SK-N-SH (cell line): Measurements from ENCODE around the gene R3HDM4. TPM values are rescaled to one million over a fixed set of nuclear protein-coding genes. Genes with fewer than 3 reads are reported as not detected.
"Not testable (repeated sequence)": the region's sequence is repeated elsewhere in the genome, so short reads cannot be mapped to it uniquely, and the experiment has no call there.

ENCODE experiments used
- CTCF ChIA-PET: fragments of 300-600, 350-600 bp; formaldehyde crosslinking; extraction: SDS; loops from one replicate; lab custom pipeline; 2021; lab: Yijun Ruan, JAX
- POLR2A ChIA-PET: fragments of 350-600 bp; sonication (Branson Sonifier 250); formaldehyde crosslinking; extraction: SDS; loops from one replicate; lab custom pipeline; 2020; ENCODE audit warnings: antibody characterized with exemption, inconsistent platforms; lab: Yijun Ruan, JAX
- DNase-seq: peaks from one replicate; pipeline ENCODE4 v3.0.0; 2012
- H2AFZ ChIP-seq: fragments of 200-600 bp; sonication (generic); 2 replicates; pipeline ENCODE4 v1.8.1; 2016; ENCODE audit warnings: antibody characterized with exemption, mild to moderate bottlenecking, low read depth
- H3F3A ChIP-seq: fragments of 200-600 bp; sonication (generic); replicated peaks from 2 replicates; pipeline ENCODE3; 2016; ENCODE audit warnings: antibody characterized with exemption, mild to moderate bottlenecking; ENCODE audit not compliant: insufficient read depth
- H3K27ac ChIP-seq, 2 experiments: fragments of 200-500 bp in 1 of 2; fragments of 200-600 bp in 1 of 2; sonication (Bioruptor generic) in 1 of 2; sonication (generic), shearing (Covaris generic) in 1 of 2; 2 replicates each; pipeline versions ENCODE4 v1.5.1 to v1.6.1; 2014 to 2016; ENCODE audit warnings: low read depth in 2 of 2, inconsistent platforms in 1 of 2, low read length in 1 of 2, mild to moderate bottlenecking in 1 of 2, mixed read lengths in 1 of 2
- H3K27me3 ChIP-seq: fragments of 200-600 bp; sonication (generic), shearing (Covaris generic); 2 replicates; pipeline ENCODE4 v1.6.1; 2016; ENCODE audit warnings: mixed run types; ENCODE audit not compliant: insufficient read depth
- H3K36me3 ChIP-seq, 2 experiments: fragments of 200-500 bp in 1 of 2; fragments of 200-600 bp in 1 of 2; sonication (Bioruptor generic) in 1 of 2; sonication (generic) in 1 of 2; replicated peaks in 1 of 2; 2 replicates each; pipeline versions ENCODE3 to v1.5.1; 2014 to 2016; ENCODE audit warnings: low read length in 1 of 2, mild to moderate bottlenecking in 1 of 2; ENCODE audit not compliant: insufficient read depth in 2 of 2, control insufficient read depth in 1 of 2
- H3K4me1 ChIP-seq, 2 experiments: fragments of 200-500 bp in 1 of 2; fragments of 200-600 bp in 1 of 2; sonication (Bioruptor generic) in 1 of 2; sonication (generic), shearing (Covaris generic) in 1 of 2; 2 replicates each; pipeline versions ENCODE4 v1.5.1 to v1.6.1; 2014 to 2016; ENCODE audit warnings: low read depth in 1 of 2, low read length in 1 of 2, mixed run types in 1 of 2; ENCODE audit not compliant: insufficient read depth in 2 of 2, control insufficient read depth in 1 of 2
- H3K4me2 ChIP-seq: fragments of 200-600 bp; sonication (generic), shearing (Covaris generic); 2 replicates; pipeline ENCODE4 v1.6.1; 2017; ENCODE audit warnings: mixed run types
- H3K4me3 ChIP-seq, 2 experiments: fragments of 200-500 bp in 1 of 2; fragments of 200-600 bp in 1 of 2; sonication (Bioruptor generic) in 1 of 2; sonication (generic), shearing (Covaris generic) in 1 of 2; 2 replicates each; pipeline versions ENCODE4 v1.5.1 to v1.8.1; 2014 to 2016; ENCODE audit warnings: low read depth in 2 of 2, inconsistent platforms in 1 of 2, low read length in 1 of 2, mild to moderate bottlenecking in 1 of 2, mixed read lengths in 1 of 2, moderate library complexity in 1 of 2
- H3K79me2 ChIP-seq: fragments of 200-600 bp; sonication (generic); 2 replicates; pipeline ENCODE4 v1.8.1; 2017; ENCODE audit warnings: mild to moderate bottlenecking; ENCODE audit not compliant: insufficient read depth
- H3K9ac ChIP-seq: fragments of 200-600 bp; sonication (generic); 2 replicates; pipeline ENCODE4 v1.6.1; 2017; ENCODE audit warnings: mixed run types
- H3K9me2 ChIP-seq: fragments of 200-600 bp; sonication (generic); 2 replicates; pipeline ENCODE4 v1.6.1; 2017; ENCODE audit warnings: mixed run types
- H3K9me3 ChIP-seq: fragments of 200-600 bp; sonication (generic); 2 replicates; pipeline ENCODE4 v1.6.1; 2017; ENCODE audit warnings: mixed run types, mild to moderate bottlenecking, moderate library complexity
- H4K20me1 ChIP-seq: fragments of 200-600 bp; sonication (generic); 2 replicates; pipeline ENCODE4 v1.6.1; 2017; ENCODE audit warnings: mild to moderate bottlenecking, mixed run types; ENCODE audit not compliant: insufficient read depth
- EP300 ChIP-seq, 2 experiments: IDR thresholded peaks; 2 replicates each; pipeline versions ENCODE4 v1.4.0 to v1.6.1; 2012; ENCODE audit warnings: borderline replicate concordance in 1 of 2, low read depth in 1 of 2, low read length in 1 of 2
- FOXM1 ChIP-seq: IDR thresholded peaks from 2 replicates; pipeline ENCODE4 v1.4.0; 2012; ENCODE audit warnings: low read depth, mild to moderate bottlenecking
- POLR2AphosphoS5 ChIP-seq: IDR thresholded peaks from 2 replicates; pipeline ENCODE4 v1.6.1; 2012; ENCODE audit warnings: low read depth, low read length
- TCF12 ChIP-seq: IDR thresholded peaks from 2 replicates; pipeline ENCODE4 v1.4.0; 2012
- YY1 ChIP-seq: IDR thresholded peaks from 2 replicates; pipeline ENCODE4 v1.4.0; 2012; ENCODE audit warnings: low read depth, mild to moderate bottlenecking
- WGBS: methylation state at CpG from one replicate; pipeline ENCODE4 v1.1.6; 2017; ENCODE audit warnings: low lambda C conversion rate; 5-methylcytosine and 5-hydroxymethylcytosine counted together
- polyA plus RNA-seq, 3 experiments: library from polyadenylated mRNA; depleted of rRNA; stranded (reverse); fragments of >200 nt; gene quantifications; 2 replicates each; pipeline ENCODE4 v1.2.3, GENCODE V29; 2012
- TF ChIP-seq, protein P1 (sequence below): IDR thresholded peaks from 2 replicates; pipeline ENCODE4 v1.4.0; 2012; ENCODE audit warnings: low read depth, borderline replicate concordance
- TF ChIP-seq, protein P2 (sequence below): IDR thresholded peaks from 2 replicates; pipeline ENCODE4; 2012
- TF ChIP-seq, protein P3 (sequence below): fragments of 150-350 bp; IDR thresholded peaks from 2 replicates; pipeline ENCODE4 v1.6.1; 2017; ENCODE audit warnings: antibody characterized with exemption, low read length, low read depth, borderline replicate concordance

R3HDM4 gene
- polyA plus RNA-seq, 1 of the 3 experiments (the other 2 are of a cell fraction) = 39.2 TPM

GRCh38 chr19:850221-850978 lies 62.6 kb downstream of the R3HDM4 start:
- Histone ChIP-seq H3K9me2 (no peaks in the 10 kb centered on the region), H3K4me2 (peak overlapping the region; percentile 44; the same call in 1 of the 2 replicates), H3K27ac (no peak overlapping the region), H3K79me2 (no peaks in the 10 kb centered on the region), H2AFZ (no peak overlapping the region), H3K9me3 (no peaks in the 10 kb centered on the region), H3K36me3 (no peaks in the 10 kb centered on the region), H3K4me3 (no peak overlapping the region)
- ChIA-PET POLR2A (interaction anchor here (0.9 kb wide), 1 partner anchor 54 kb away, joined by 3 read pairs; no protein-coding TSS in a partner anchor), CTCF (interaction anchor here (0.9 to 1.9 kb wide), 8 partner anchors 10 to 71 kb away, joined by 3 to 8 read pairs (median 4); partner anchors contain the start of gene CFD)
- TF ChIP-seq POLR2AphosphoS5 (no peak), FOXM1 (no peak), EP300 (IDR thresholded peaks at IDR 0.05; ENCODE audit: borderline replicate concordance in 1 of 2, low read depth in 1 of 2, low read length in 1 of 2) (0 out of 4 replicates have a peak, but pooled peaks of 1 of the 2 experiments have one; percentile 14), YY1 (no peak), TCF12 (peak; percentile 19; the same call in 1 of the 2 replicates)
- TF ChIP-seq, protein P1, sequence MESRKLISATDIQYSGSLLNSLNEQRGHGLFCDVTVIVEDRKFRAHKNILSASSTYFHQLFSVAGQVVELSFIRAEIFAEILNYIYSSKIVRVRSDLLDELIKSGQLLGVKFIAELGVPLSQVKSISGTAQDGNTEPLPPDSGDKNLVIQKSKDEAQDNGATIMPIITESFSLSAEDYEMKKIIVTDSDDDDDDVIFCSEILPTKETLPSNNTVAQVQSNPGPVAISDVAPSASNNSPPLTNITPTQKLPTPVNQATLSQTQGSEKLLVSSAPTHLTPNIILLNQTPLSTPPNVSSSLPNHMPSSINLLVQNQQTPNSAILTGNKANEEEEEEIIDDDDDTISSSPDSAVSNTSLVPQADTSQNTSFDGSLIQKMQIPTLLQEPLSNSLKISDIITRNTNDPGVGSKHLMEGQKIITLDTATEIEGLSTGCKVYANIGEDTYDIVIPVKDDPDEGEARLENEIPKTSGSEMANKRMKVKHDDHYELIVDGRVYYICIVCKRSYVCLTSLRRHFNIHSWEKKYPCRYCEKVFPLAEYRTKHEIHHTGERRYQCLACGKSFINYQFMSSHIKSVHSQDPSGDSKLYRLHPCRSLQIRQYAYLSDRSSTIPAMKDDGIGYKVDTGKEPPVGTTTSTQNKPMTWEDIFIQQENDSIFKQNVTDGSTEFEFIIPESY = no peak
- TF ChIP-seq, protein P2, sequence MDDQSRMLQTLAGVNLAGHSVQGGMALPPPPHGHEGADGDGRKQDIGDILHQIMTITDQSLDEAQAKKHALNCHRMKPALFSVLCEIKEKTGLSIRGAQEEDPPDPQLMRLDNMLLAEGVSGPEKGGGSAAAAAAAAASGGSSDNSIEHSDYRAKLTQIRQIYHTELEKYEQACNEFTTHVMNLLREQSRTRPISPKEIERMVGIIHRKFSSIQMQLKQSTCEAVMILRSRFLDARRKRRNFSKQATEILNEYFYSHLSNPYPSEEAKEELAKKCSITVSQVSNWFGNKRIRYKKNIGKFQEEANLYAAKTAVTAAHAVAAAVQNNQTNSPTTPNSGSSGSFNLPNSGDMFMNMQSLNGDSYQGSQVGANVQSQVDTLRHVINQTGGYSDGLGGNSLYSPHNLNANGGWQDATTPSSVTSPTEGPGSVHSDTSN = no peak
- TF ChIP-seq, protein P3, sequence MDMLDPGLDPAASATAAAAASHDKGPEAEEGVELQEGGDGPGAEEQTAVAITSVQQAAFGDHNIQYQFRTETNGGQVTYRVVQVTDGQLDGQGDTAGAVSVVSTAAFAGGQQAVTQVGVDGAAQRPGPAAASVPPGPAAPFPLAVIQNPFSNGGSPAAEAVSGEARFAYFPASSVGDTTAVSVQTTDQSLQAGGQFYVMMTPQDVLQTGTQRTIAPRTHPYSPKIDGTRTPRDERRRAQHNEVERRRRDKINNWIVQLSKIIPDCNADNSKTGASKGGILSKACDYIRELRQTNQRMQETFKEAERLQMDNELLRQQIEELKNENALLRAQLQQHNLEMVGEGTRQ = no peak
- TF ChIP-seq, all 33 proteins: peak for 2
- no peaks in the 10 kb centered on the region for H4K20me1 ChIP-seq
- WGBS = 13% methylated on average over 18 of the region's 28 CpGs
- peak; percentile 80 for DNase-seq
- H3K4me1 ChIP-seq = peaks cover 0 to 8% of the 10 kb centered on the region in 2 experiments; a peak in 1 of 4 replicates
- H3F3A ChIP-seq = peaks cover 13% of the 10 kb centered on the region
- H3K9ac ChIP-seq = no peak overlapping the region
- peaks cover 71% of the 10 kb centered on the region for H3K27me3 ChIP-seq

GRCh38 chr19:849195-849594 lies 63.8 kb downstream of the R3HDM4 start:
- H3K27ac ChIP-seq, POLR2A ChIA-PET, H3K9me2 ChIP-seq, H3K79me2 ChIP-seq, H3K4me2 ChIP-seq, H3K4me1 ChIP-seq, DNase-seq, H4K20me1 ChIP-seq, H3K4me3 ChIP-seq, H3K9ac ChIP-seq, H3K36me3 ChIP-seq, H3K9me3 ChIP-seq, H2AFZ ChIP-seq: not testable (repeated sequence)
- peaks cover 72% of the 10 kb centered on the region for H3K27me3 ChIP-seq
- CTCF ChIA-PET = interaction anchor here (0.9 to 1.9 kb wide), 4 partner anchors 10 to 133 kb away, joined by 3 to 8 read pairs (median 4); partner anchors contain the start of gene CFD
- 56% methylated on average over 8 of the region's 8 CpGs for WGBS
- peaks cover 18% of the 10 kb centered on the region for H3F3A ChIP-seq
